Measurements from ENCODE around the gene XPO4. TPM values are rescaled to one million over a fixed set of nuclear protein-coding genes. Genes with fewer than 3 reads are reported as not detected.

The XPO4 gene
- total RNA-seq, 1 experiment from 2014 or later = 34.9 TPM

- no peak for TF ChIP-seq AR (CRISPR knock-in tag; IDR thresholded peaks at IDR 0.05)
- no peak for TF ChIP-seq ZNF512 (CRISPR knock-in tag; IDR thresholded peaks at IDR 0.05; ENCODE audit: borderline replicate concordance)
- no peak for TF ChIP-seq NFATC4 (CRISPR knock-in tag; IDR thresholded peaks at IDR 0.05)
- TF ChIP-seq MLX (CRISPR knock-in tag; IDR thresholded peaks at IDR 0.05) = no peak
- no peak for TF ChIP-seq NFYB (CRISPR knock-in tag; conservative IDR thresholded peaks at IDR 0.05; ENCODE audit: low read depth)
Measured at GRCh38 chr13:20904908-20905307, 2.4 kb upstream of the XPO4 start (continued).

GRCh38 chr13:20903164-20903475, 574 bp upstream of the XPO4 start:
- ATAC-seq (no peak), DNase-seq (ENCODE audit: low spot score) (no peak)
- Mint-ChIP-seq H3K4me3 (peak overlapping the region; percentile 90), H3K27me3 (ENCODE audit: low read depth) (no peaks in the 10 kb centered on the region), H3K27ac (peak overlapping the region; percentile 99), H3K36me3 (peaks cover 15% of the 10 kb centered on the region), H3K9me3 (no peaks in the 10 kb centered on the region), H3K4me1 (peaks cover 15% of the 10 kb centered on the region)
- no peak for TF ChIP-seq ZNF263 (CRISPR knock-in tag; IDR thresholded peaks at IDR 0.05; ENCODE audit: low read depth)
- TF ChIP-seq NFATC4 (CRISPR knock-in tag; IDR thresholded peaks at IDR 0.05) = no peak
- no peak for TF ChIP-seq ZBTB43 (CRISPR knock-in tag; IDR thresholded peaks at IDR 0.05)
- TF ChIP-seq FOXJ3 (CRISPR knock-in tag; IDR thresholded peaks at IDR 0.05; ENCODE audit: borderline replicate concordance) = no peak
- TF ChIP-seq HMGA2 (CRISPR knock-in tag; IDR thresholded peaks at IDR 0.05) = no peak
- no peak for TF ChIP-seq NR2C2 (CRISPR knock-in tag; IDR thresholded peaks at IDR 0.05)
- no peak for TF ChIP-seq NR1H2 (CRISPR knock-in tag; IDR thresholded peaks at IDR 0.05)
- TF ChIP-seq CTCF (IDR thresholded peaks at IDR 0.05) = no peak
- CTCF ChIA-PET = interaction anchor here (0.7 to 2.3 kb wide), 2 partner anchors 22 to 75 kb away, joined by 4 to 8 read pairs; no protein-coding TSS in a partner anchor
- POLR2A ChIA-PET = no interaction called here

GRCh38 chr13:20901668-20902437, 693 bp downstream of the XPO4 start:
- Mint-ChIP-seq H3K27me3 (ENCODE audit: low read depth) (no peaks in the 10 kb centered on the region), H3K36me3 (peaks cover 15% of the 10 kb centered on the region), H3K27ac (peak overlapping the region; percentile 98), H3K4me1 (peaks cover 15% of the 10 kb centered on the region), H3K4me3 (peak overlapping the region; percentile 98), H3K9me3 (no peaks in the 10 kb centered on the region)
- TF ChIP-seq TCF7 (CRISPR knock-in tag; IDR thresholded peaks at IDR 0.05; ENCODE audit: low read depth) = no peak
- peak; percentile 35; the same call in 1 of the 2 replicates for TF ChIP-seq MAX (CRISPR knock-in tag; IDR thresholded peaks at IDR 0.05)
- peak; percentile 52 for ATAC-seq
- DNase-seq (ENCODE audit: low spot score) = peak; percentile 28
- ChIA-PET POLR2A (no interaction called here), CTCF (interaction anchor here (2.3 kb wide), 1 partner anchor 73 kb away, joined by 8 read pairs; no protein-coding TSS in a partner anchor)

All from WTC11 (cell line).